ENCODE results near the gene PODXL2.
"Not testable (repeated sequence)": the region's sequence is repeated elsewhere in the genome, so short reads cannot be mapped to it uniquely, and the experiment has no call there.

Gene PODXL2

DNA sequence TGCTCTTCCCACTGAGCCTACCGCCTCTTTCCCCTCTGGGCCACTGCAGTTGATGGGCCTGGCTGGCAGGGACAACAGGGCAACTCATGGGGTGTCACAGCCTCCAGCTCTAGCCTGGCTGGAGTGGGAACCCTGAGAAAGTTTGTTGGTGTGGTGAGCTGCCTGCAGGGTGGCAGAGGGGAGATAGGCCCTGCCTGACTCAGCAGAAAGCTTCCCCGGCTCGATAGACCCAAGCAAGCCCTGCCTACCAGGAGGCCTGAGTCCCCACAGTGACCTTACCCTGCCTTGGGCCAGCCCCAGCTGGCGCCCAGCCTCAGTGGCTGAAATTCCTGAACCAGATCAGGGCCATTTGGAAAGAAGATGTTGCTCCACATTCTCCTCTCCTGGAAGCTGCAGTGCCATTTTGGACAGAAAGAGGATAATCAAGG lies 73.2 kb downstream of the PODXL2 start:
- DNase-seq (ENCODE audit: low read depth in 1 of 2, low spot score in 1 of 2): no peak
- Histone ChIP-seq H3K4me3 (replicated peaks; ENCODE audit: insufficient read depth, low read length) (no peak overlapping the region), H3K27ac (replicated peaks) (no peak overlapping the region), H3K27me3 (ENCODE audit: insufficient read depth, poor library complexity, severe bottlenecking) (no peaks in the 10 kb centered on the region)
- TF ChIP-seq, protein P1, sequence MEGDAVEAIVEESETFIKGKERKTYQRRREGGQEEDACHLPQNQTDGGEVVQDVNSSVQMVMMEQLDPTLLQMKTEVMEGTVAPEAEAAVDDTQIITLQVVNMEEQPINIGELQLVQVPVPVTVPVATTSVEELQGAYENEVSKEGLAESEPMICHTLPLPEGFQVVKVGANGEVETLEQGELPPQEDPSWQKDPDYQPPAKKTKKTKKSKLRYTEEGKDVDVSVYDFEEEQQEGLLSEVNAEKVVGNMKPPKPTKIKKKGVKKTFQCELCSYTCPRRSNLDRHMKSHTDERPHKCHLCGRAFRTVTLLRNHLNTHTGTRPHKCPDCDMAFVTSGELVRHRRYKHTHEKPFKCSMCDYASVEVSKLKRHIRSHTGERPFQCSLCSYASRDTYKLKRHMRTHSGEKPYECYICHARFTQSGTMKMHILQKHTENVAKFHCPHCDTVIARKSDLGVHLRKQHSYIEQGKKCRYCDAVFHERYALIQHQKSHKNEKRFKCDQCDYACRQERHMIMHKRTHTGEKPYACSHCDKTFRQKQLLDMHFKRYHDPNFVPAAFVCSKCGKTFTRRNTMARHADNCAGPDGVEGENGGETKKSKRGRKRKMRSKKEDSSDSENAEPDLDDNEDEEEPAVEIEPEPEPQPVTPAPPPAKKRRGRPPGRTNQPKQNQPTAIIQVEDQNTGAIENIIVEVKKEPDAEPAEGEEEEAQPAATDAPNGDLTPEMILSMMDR (IDR thresholded peaks at IDR 0.05; ENCODE audit: insufficient read depth, low read length): no peak
- TF ChIP-seq SPI1 (IDR thresholded peaks at IDR 0.05; ENCODE audit: borderline replicate concordance, low read depth): no peak
- TF ChIP-seq, protein P2, sequence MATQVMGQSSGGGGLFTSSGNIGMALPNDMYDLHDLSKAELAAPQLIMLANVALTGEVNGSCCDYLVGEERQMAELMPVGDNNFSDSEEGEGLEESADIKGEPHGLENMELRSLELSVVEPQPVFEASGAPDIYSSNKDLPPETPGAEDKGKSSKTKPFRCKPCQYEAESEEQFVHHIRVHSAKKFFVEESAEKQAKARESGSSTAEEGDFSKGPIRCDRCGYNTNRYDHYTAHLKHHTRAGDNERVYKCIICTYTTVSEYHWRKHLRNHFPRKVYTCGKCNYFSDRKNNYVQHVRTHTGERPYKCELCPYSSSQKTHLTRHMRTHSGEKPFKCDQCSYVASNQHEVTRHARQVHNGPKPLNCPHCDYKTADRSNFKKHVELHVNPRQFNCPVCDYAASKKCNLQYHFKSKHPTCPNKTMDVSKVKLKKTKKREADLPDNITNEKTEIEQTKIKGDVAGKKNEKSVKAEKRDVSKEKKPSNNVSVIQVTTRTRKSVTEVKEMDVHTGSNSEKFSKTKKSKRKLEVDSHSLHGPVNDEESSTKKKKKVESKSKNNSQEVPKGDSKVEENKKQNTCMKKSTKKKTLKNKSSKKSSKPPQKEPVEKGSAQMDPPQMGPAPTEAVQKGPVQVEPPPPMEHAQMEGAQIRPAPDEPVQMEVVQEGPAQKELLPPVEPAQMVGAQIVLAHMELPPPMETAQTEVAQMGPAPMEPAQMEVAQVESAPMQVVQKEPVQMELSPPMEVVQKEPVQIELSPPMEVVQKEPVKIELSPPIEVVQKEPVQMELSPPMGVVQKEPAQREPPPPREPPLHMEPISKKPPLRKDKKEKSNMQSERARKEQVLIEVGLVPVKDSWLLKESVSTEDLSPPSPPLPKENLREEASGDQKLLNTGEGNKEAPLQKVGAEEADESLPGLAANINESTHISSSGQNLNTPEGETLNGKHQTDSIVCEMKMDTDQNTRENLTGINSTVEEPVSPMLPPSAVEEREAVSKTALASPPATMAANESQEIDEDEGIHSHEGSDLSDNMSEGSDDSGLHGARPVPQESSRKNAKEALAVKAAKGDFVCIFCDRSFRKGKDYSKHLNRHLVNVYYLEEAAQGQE (IDR thresholded peaks at IDR 0.05; ENCODE audit: insufficient replicate concordance, low read depth): no peak
- TF ChIP-seq GABPA (IDR thresholded peaks at IDR 0.05; ENCODE audit: low read depth): no peak
- no peak for TF ChIP-seq POLR2AphosphoS5 (IDR thresholded peaks at IDR 0.05; ENCODE audit: low read depth)

DNA sequence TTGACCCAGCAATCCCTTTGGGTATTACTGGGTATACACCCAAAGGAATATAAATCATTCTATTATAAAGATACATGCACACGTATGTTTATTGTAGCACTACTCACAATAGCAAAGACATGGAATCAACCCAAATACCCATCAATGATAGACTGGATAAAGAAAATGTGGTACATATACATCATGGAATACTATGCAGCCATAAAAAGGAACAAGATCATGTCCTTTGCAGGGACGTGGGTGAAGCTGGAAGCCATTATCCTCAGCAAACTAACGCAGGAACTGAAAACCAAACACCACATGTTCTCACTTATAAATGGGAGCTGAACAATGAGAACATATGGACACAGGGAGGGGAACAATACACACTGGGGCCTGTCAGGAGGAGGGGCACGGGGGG lies 75.9 kb downstream of the PODXL2 start:
- not testable (repeated sequence) for H3K27me3 ChIP-seq (ENCODE audit: insufficient read depth, poor library complexity, severe bottlenecking); H3K27ac ChIP-seq (replicated peaks); H3K4me3 ChIP-seq (replicated peaks; ENCODE audit: insufficient read depth, low read length); DNase-seq (ENCODE audit: low read depth in 1 of 2, low spot score in 1 of 2)

DNA sequence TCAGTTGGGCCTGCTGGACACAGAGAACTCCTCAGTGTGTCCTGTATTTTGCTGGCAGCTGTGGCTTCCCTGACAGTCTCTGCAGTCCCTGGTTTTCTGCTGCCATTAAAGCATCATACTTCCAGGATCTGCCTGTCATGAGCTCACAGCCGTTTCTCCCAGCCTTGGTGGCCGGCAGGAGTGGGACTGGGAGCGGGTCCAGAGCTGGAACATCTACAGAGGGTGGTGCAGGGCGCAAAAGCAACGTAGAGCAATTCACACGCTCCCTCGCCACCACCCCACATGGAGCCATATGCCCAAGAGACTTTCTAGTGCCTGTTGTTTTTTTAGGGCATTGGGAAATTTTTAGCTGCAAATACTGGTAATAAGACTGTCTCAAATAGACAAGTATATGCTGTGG lies 77.3 kb downstream of the PODXL2 start:
- TF ChIP-seq POLR2AphosphoS5 (IDR thresholded peaks at IDR 0.05; ENCODE audit: low read depth) (no peak), GABPA (IDR thresholded peaks at IDR 0.05; ENCODE audit: low read depth) (no peak), SPI1 (IDR thresholded peaks at IDR 0.05; ENCODE audit: borderline replicate concordance, low read depth) (no peak)
- TF ChIP-seq, protein P2 (IDR thresholded peaks at IDR 0.05; ENCODE audit: insufficient replicate concordance, low read depth): no peak
- TF ChIP-seq, protein P1 (IDR thresholded peaks at IDR 0.05; ENCODE audit: insufficient read depth, low read length): no peak
- Histone ChIP-seq H3K27ac (replicated peaks) (no peak overlapping the region), H3K27me3 (ENCODE audit: insufficient read depth, poor library complexity, severe bottlenecking) (no peaks in the 10 kb centered on the region), H3K4me3 (replicated peaks; ENCODE audit: insufficient read depth, low read length) (no peak overlapping the region)
- DNase-seq (ENCODE audit: low read depth in 1 of 2, low spot score in 1 of 2): no peak

DNA sequence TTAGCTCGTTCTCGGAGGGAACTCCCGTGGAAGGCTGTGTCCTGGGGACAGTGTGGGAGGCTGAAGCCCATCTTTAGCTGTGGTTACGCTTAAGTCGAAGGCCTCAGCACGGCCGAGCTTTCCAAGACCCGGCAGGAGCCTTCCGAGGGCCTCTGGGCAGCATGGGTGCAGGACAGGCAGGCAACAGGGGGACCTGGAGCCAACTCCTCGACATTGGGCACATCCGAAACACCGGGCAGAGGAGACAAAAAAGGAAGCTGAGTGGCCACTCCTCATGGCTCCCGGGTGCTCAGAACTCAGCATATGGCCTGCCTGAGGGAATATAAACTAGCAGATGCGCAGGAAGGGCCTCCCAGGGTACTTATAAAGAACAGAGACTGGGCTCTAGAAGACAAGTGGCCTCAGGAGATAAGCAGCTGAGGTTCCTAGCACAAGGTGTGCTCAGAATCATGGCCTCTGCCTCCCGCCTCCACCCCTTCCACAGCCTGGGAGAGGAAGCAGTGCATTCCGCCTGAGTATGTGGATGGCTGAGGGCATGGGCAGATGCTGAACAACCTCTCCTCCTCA lies 77.9 kb downstream of the PODXL2 start:
- TF ChIP-seq POLR2AphosphoS5 (IDR thresholded peaks at IDR 0.05; ENCODE audit: low read depth): no peak
- TF ChIP-seq, protein P1 (IDR thresholded peaks at IDR 0.05; ENCODE audit: insufficient read depth, low read length): no peak
- no peak for DNase-seq (ENCODE audit: low read depth in 1 of 2, low spot score in 1 of 2)
- H3K27me3 ChIP-seq (ENCODE audit: insufficient read depth, poor library complexity, severe bottlenecking): no peaks in the 10 kb centered on the region
- H3K27ac ChIP-seq (replicated peaks): no peak overlapping the region
- no peak overlapping the region for H3K4me3 ChIP-seq (replicated peaks; ENCODE audit: insufficient read depth, low read length)

Measured in HL-60 (cell line).